Esophagus muscularis mucosa (tissue), 4 donors: ENCODE results near the gene EPHB1. TPM values are rescaled to one million over a fixed set of nuclear protein-coding genes. Genes with fewer than 3 reads are reported as not detected.

Source experiments
- DNase-seq: peaks from one replicate; pipeline ENCODE4 v3.0.0-alpha.2; 2017; ENCODE audit errors: extremely low spot score
- H3K27ac ChIP-seq, 4 donors: fragments of 200-600 bp; sonication (generic); replicated peaks in 1 of 4; 1 replicate in 3 of 4; 2 replicates in 1 of 4; pipeline ENCODE4 v1.5.1; 2016 to 2019; ENCODE audit warnings: mild to moderate bottlenecking in 1 of 4
- H3K27me3 ChIP-seq, 4 donors: fragments of 200-600 bp; sonication (generic); one replicate each; pipeline versions ENCODE4 v1.5.1 to v1.6.0; 2016 to 2019
- H3K36me3 ChIP-seq, 4 donors: fragments of 200-600 bp; sonication (generic); one replicate each; pipeline ENCODE4 v1.5.1; 2016 to 2019
- H3K4me1 ChIP-seq, 4 donors: fragments of 200-600 bp; sonication (generic); one replicate each; pipeline ENCODE4 v1.5.1; 2016 to 2019
- H3K4me3 ChIP-seq, 4 donors: fragments of 200-600 bp; sonication (generic); 1 replicate in 2 of 4; 2 replicates in 2 of 4; pipeline ENCODE4 v1.5.1; 2016 to 2019; ENCODE audit warnings: mild to moderate bottlenecking in 4 of 4, moderate library complexity in 1 of 4
- H3K9me3 ChIP-seq, 4 donors: fragments of 200-600 bp; sonication (generic); 1 replicate in 3 of 4; 2 replicates in 1 of 4; pipeline ENCODE4 v1.5.1; 2016 to 2019
- EP300 ChIP-seq: sonication (generic); formaldehyde crosslinking; IDR thresholded peaks from one replicate; pipeline ENCODE4 v1.6.1; 2017; ENCODE audit warnings: antibody characterized with exemption
- POLR2A ChIP-seq: fragments of 450-650 bp; IDR thresholded peaks from one replicate; pipeline ENCODE4 v1.6.1; 2017; ENCODE audit warnings: antibody characterized with exemption, moderate library complexity, mild to moderate bottlenecking, low read depth
- POLR2AphosphoS5 ChIP-seq, 2 donors: sonication (generic); formaldehyde crosslinking; IDR thresholded peaks; one replicate each; pipeline ENCODE4 v1.6.1; 2017; ENCODE audit warnings: antibody characterized with exemption in 2 of 2
- WGBS: methylation state at CpG from one replicate; pipeline ENCODE4 v1.1.5; 2018; 5-methylcytosine and 5-hydroxymethylcytosine counted together
- intact Hi-C: fragments of 100-400 bp; cut with DNase I; formaldehyde crosslinking; loops from one replicate; pipeline ENCODE4 v1.15.1; 2023
- total RNA-seq, 4 donors: library from RNA; depleted of rRNA; stranded (reverse); fragments of >200 nt; gene quantifications; one replicate each; pipeline versions ENCODE4 v1.1.0 to v1.2.1, GENCODE V29; 2016
- TF ChIP-seq, protein P1 (sequence below), 3 experiments: fragments of 200-600 bp in 2 of 3; fragments of 450-650 bp in 1 of 3; sonication (generic) in 2 of 3; IDR thresholded peaks; one replicate each; pipeline ENCODE4 v1.5.1; 2017 to 2019; ENCODE audit warnings: antibody characterized with exemption in 3 of 3, mild to moderate bottlenecking in 2 of 3, moderate library complexity in 1 of 3

The EPHB1 gene
- total RNA-seq, 4 donors from 2014 or later, result under 0.01 to 6.1 (median 2.8) TPM

DNA sequence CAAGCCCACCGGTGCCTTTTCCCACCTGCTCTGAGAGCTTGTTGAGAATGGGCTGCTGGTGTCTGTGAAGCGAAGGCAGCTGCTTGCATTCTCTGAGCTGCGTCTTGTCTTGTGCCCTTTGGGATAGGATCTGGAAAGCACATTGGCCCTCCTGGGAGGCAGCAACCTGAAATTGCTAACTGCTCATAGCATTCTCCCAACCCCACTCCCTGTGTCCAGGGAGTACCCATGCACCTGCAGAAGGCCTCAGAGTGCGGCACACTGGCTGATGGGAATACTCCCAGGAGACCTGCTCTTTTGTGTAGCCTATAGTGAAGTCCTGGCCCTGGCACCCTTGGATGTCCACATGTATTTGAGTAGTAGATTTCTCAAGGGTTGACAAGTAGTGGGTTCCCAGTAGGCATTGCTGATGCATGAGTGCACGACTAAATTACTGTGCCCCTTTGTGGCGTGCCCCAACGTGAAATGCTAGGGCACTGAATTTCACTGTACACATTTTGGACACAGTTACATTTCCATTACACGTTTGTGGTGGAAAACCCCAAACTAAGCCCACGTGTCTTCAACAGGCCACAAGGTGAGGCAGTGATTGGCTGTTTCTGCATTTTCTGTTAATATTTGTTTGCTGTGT, 3.7 kb downstream of the EPHB1 start:
- DNase-seq, result no peak
- TF ChIP-seq POLR2A, result no peak
- TF ChIP-seq POLR2AphosphoS5 (IDR thresholded peaks at IDR 0.05), result no peak
- TF ChIP-seq, protein P1, sequence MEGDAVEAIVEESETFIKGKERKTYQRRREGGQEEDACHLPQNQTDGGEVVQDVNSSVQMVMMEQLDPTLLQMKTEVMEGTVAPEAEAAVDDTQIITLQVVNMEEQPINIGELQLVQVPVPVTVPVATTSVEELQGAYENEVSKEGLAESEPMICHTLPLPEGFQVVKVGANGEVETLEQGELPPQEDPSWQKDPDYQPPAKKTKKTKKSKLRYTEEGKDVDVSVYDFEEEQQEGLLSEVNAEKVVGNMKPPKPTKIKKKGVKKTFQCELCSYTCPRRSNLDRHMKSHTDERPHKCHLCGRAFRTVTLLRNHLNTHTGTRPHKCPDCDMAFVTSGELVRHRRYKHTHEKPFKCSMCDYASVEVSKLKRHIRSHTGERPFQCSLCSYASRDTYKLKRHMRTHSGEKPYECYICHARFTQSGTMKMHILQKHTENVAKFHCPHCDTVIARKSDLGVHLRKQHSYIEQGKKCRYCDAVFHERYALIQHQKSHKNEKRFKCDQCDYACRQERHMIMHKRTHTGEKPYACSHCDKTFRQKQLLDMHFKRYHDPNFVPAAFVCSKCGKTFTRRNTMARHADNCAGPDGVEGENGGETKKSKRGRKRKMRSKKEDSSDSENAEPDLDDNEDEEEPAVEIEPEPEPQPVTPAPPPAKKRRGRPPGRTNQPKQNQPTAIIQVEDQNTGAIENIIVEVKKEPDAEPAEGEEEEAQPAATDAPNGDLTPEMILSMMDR (IDR thresholded peaks at IDR 0.05), result no peak
- TF ChIP-seq EP300, result no peak
- no peaks in the 10 kb centered on the region for H3K36me3 ChIP-seq
- no peak overlapping the region for H3K4me3 ChIP-seq
- intact Hi-C loops, result no loop called here
- peak overlapping the region in 2 of 4 donors; percentile 83 to 85 for H3K27ac ChIP-seq
- H3K4me1 ChIP-seq, result peaks cover 19 to 54% (median 38%) of the 10 kb centered on the region in 4 donors
- 75% methylated on average over 9 of the region's 9 CpGs for WGBS
- H3K9me3 ChIP-seq, result no peaks in the 10 kb centered on the region
- peaks cover 0 to 38% (median 4%) of the 10 kb centered on the region in 4 donors for H3K27me3 ChIP-seq

DNA sequence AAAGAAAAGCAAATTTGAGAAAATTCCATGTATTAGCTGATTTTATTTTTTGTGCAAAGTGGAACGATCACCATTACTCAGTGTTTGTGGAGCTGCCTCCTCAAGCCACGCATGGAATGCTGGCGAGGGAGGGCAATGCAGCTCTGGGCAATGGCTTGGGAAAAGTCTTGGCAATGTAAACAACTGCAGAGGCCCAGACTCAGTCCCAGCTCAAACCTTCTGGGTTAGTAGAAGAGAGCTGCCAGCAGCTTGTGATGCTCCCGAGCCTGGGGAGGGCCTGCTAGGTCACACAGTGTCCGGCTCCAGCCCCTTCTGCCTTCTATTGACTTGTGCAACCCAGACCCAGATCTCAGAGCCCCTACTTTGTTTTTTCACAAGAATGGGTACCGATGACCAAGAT, 4.3 kb downstream of the EPHB1 start:
- TF ChIP-seq, protein P1 (IDR thresholded peaks at IDR 0.05), result no peak
- no peak for TF ChIP-seq EP300
- TF ChIP-seq POLR2A, result no peak
- peak in 1 of 2 donors; percentile 35 for TF ChIP-seq POLR2AphosphoS5 (IDR thresholded peaks at IDR 0.05)
- intact Hi-C loops, result no loop called here
- H3K4me3 ChIP-seq, result no peak overlapping the region
- H3K27ac ChIP-seq, result peak overlapping the region in 2 of 4 donors; percentile 83 to 85
- H3K36me3 ChIP-seq, result no peaks in the 10 kb centered on the region
- peaks cover 0 to 38% (median 4%) of the 10 kb centered on the region in 4 donors for H3K27me3 ChIP-seq
- peaks cover 19 to 52% (median 38%) of the 10 kb centered on the region in 4 donors for H3K4me1 ChIP-seq
- H3K9me3 ChIP-seq, result no peaks in the 10 kb centered on the region
- 58% methylated on average over 6 of the region's 6 CpGs for WGBS
- peak; percentile 88 for DNase-seq

DNA sequence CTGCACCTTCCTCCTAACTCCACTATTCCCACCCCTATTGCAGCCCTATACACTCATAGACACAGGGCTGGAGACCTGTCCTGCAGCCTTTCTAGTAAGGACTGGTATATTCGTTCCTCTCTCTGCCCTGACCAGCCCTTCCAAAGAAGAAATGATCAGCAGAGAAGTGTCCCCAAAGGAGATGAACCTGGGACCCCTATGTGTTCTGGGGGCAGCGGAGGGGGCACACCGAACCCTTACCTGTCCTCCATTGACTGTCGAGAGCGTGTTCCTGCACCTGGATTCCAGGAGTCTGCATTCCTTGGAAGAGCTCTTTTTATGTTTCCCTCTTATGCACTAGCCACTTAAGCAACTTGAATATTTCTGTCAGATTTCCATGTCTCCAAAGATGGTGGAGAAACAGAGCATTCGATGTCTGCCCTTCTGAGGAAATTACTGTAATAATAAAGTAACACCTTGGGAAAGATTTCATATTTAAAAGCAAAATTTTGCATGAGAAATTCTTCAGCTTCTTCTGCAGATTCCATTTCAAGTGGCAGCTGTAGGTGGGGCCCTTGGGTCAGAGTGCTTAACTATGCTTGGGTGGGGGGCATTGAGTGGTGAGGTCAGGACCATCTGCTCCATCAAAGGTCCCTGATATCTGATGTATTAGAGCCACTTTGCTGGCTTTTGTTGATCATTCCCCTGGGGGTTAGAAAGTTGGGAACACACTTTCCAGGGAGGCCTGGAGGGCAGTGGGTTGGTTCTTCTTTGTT, 6.3 kb downstream of the EPHB1 start:
- intact Hi-C loops, result no loop called here
- peak; percentile 74 for DNase-seq
- Histone ChIP-seq H3K27ac (no peak overlapping the region), H3K27me3 (peaks cover 0 to 29% (median 4%) of the 10 kb centered on the region in 4 donors), H3K36me3 (no peaks in the 10 kb centered on the region), H3K4me3 (no peak overlapping the region), H3K4me1 (peaks cover 8 to 35% (median 21%) of the 10 kb centered on the region in 4 donors), H3K9me3 (no peaks in the 10 kb centered on the region)
- no peak for TF ChIP-seq EP300
- no peak for TF ChIP-seq POLR2AphosphoS5 (IDR thresholded peaks at IDR 0.05)
- no peak for TF ChIP-seq POLR2A
- TF ChIP-seq, protein P1 (IDR thresholded peaks at IDR 0.05), result no peak
- 91% methylated on average over 6 of the region's 6 CpGs for WGBS

DNA sequence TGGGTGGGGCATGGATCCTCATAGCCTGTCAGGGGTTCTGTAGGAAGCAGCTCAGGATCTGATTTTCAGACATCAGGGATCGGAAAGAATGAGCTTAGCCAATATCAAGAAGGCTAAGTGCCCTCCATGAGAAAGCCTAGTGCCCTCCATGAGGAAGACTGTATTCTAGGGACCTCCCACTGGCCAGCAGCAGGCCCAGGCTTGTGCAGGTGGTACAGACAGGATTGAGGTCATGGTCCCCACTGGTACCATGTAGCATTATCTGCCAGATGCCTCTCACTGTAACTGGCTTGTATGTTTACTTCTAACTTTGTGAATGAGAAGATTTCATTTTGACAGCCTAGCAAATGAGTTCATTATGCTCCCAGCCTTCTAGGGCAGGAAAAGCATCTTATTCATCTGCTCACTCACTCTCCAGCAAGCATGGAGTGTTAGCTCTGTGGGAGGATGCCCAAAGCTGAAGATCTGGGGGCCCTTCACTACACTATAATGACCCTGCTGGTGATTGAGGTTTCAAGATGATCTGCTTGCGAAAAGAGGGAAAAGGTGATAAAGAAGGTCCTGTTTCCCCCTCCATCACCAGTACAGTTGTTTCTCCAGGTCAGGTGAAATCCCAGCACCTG, 7.5 kb downstream of the EPHB1 start:
- H3K27ac ChIP-seq, result no peak overlapping the region
- no peak for TF ChIP-seq EP300
- peaks cover 0 to 17% (median 0%) of the 10 kb centered on the region in 4 donors for H3K27me3 ChIP-seq
- WGBS, result 47% methylated on average over 2 of the region's 2 CpGs
- intact Hi-C loops, result no loop called here
- peak; percentile 83 for DNase-seq
- H3K36me3 ChIP-seq, result no peaks in the 10 kb centered on the region
- peaks cover 0 to 28% (median 9%) of the 10 kb centered on the region in 4 donors for H3K4me1 ChIP-seq
- H3K4me3 ChIP-seq, result no peak overlapping the region
- H3K9me3 ChIP-seq, result no peaks in the 10 kb centered on the region

DNA sequence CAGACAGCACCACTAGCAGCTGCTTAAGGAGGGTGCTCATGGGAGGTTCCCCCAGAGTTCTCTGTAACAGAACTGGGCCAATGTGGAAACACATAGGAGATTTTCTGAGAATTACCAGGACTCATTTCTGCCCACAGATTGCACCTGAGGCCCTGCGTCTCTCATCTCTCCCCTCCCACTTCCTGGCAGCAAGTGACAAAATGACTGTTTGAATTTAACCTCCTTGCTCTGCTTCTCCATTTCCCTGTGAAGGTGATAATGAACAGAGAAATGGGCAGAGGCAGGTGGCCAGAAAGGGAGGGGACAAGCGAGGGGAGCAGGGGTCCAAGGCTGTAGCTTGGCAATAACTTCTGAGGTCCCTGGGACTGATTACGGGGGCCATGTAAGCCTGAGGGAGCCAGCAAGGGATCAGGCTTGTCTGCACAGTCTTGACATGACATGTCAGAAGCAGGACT, 8.0 kb downstream of the EPHB1 start:
- TF ChIP-seq, protein P1 (IDR thresholded peaks at IDR 0.05), result no peak
- TF ChIP-seq EP300 (no peak), POLR2AphosphoS5 (IDR thresholded peaks at IDR 0.05) (no peak), POLR2A (no peak)
- DNase-seq, result peak; percentile 31
- H3K4me1 ChIP-seq, result peaks cover 0 to 22% (median 6%) of the 10 kb centered on the region in 4 donors
- no peak overlapping the region for H3K4me3 ChIP-seq
- H3K36me3 ChIP-seq, result no peaks in the 10 kb centered on the region
- peaks cover 0 to 12% (median 0%) of the 10 kb centered on the region in 4 donors for H3K27me3 ChIP-seq
- no peak overlapping the region for H3K27ac ChIP-seq
- 74% methylated on average over 3 of the region's 3 CpGs for WGBS
- intact Hi-C loops, result no loop called here
- H3K9me3 ChIP-seq, result no peaks in the 10 kb centered on the region
